Vagina (tissue), 2 donors: Measurements from ENCODE around the gene THRAP3. TPM values are rescaled to one million over a fixed set of nuclear protein-coding genes. Genes with fewer than 3 reads are reported as not detected.
A peak's percentile ranks its signal among the peaks of the same experiment; 100 is the strongest.

ENCODE experiments used
- DNase-seq, 2 donors: peaks; one replicate each; pipeline ENCODE4 v3.0.0-alpha.2; 2017; ENCODE audit errors: extremely low spot score in 2 of 2
- H3K27ac ChIP-seq: fragments of 200-600 bp; sonication (generic); one replicate; pipeline ENCODE4 v1.5.1; 2019
- H3K27me3 ChIP-seq: fragments of 200-600 bp; sonication (generic); one replicate; pipeline ENCODE4 v1.5.1; 2019
- H3K36me3 ChIP-seq, 2 donors: fragments of 200-600 bp; sonication (generic); one replicate each; pipeline ENCODE4 v1.5.1; 2017 to 2019
- H3K4me1 ChIP-seq: fragments of 200-600 bp; sonication (generic); one replicate; pipeline ENCODE4 v1.5.1; 2019
- H3K4me3 ChIP-seq, 2 donors: fragments of 200-600 bp; sonication (generic); 1 replicate in 1 of 2; 2 replicates in 1 of 2; pipeline ENCODE4 v1.5.1; 2016 to 2019
- H3K9me3 ChIP-seq: fragments of 200-600 bp; sonication (generic); one replicate; pipeline ENCODE4 v1.5.1; 2019
- CTCF ChIP-seq, 3 experiments: fragments of 450-650 bp in 2 of 3; fragments of 200-600 bp in 1 of 3; sonication (generic) in 1 of 3; IDR thresholded peaks; one replicate each; pipeline ENCODE4 v1.5.1; 2017 to 2019; ENCODE audit warnings: antibody characterized with exemption in 3 of 3, mild to moderate bottlenecking in 2 of 3, moderate library complexity in 2 of 3
- POLR2A ChIP-seq, 2 donors: fragments of 450-650 bp; IDR thresholded peaks; one replicate each; pipeline ENCODE4 v1.6.1; 2017; ENCODE audit warnings: antibody characterized with exemption in 2 of 2, mild to moderate bottlenecking in 2 of 2, moderate library complexity in 2 of 2
- POLR2AphosphoS5 ChIP-seq, 2 donors: sonication (generic); formaldehyde crosslinking; IDR thresholded peaks; one replicate each; pipeline ENCODE4 v1.9.0; 2017; ENCODE audit warnings: antibody characterized with exemption in 2 of 2, mild to moderate bottlenecking in 2 of 2, low read depth in 1 of 2; ENCODE audit not compliant: insufficient read depth in 1 of 2
- intact Hi-C: fragments of 100-400 bp; cut with DNase I; formaldehyde crosslinking; loops from one replicate; pipeline ENCODE4 v1.15.1; 2023
- small RNA-seq: library from RNA; depleted of rRNA; stranded (forward); fragments of <200 nt; gene quantifications from one replicate; pipeline ENCODE3, GENCODE V24; 2016
- total RNA-seq: library from RNA; depleted of rRNA; stranded (reverse); fragments of >200 nt; gene quantifications from one replicate; pipeline ENCODE4 v1.2.3, GENCODE V29; 2016

THRAP3 gene
- total RNA-seq, 1 donor from 2014 or later = 57.7 TPM

DNA sequence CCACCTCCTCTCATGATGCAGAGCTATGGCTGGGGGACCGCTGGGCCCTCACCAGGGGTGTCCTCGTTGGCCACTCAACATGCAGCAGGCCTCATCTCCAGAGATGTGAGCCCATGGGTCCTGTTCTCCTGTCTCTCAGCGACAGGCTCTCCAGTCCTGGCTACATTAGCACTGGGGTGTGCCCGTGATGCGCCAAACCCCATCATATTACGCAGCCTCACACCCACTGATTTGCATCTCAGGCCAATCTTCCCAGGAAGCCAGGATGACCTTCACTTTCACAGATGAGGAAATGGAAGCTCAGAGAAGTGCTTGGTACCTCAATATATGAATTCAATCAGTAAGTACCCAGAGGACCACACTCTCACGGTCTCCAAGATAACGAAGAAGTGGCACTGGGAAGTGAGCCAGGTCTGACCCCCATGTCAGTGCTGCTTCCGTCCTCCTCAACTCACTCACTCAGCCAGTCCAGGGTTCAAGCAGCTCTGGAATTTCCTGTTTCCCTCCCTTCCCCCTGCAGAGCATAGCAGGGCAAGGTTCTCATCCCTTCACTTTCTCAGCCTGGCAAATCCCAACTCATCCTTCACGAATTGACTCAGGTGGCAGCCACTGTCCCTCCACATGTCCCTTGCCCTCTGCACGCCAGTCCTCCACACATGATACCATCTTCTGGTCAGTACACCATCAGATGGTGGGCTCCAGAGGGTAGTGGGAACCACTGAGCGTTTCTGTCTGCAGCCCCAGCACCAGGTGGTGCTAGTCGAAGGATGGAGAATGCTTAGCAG is 128.1 kb downstream of the THRAP3 start:
- Histone ChIP-seq H3K4me1 (peaks cover 46% of the 10 kb centered on the region), H3K9me3 (no peaks in the 10 kb centered on the region), H3K27ac (peak overlapping the region; percentile 80), H3K36me3 (peaks cover 0 to 43% of the 10 kb centered on the region in 2 donors), H3K4me3 (no peak overlapping the region), H3K27me3 (no peaks in the 10 kb centered on the region)
- TF ChIP-seq CTCF (IDR thresholded peaks at IDR 0.05) = no peak
- no peak for TF ChIP-seq POLR2A (IDR thresholded peaks at IDR 0.05)
- intact Hi-C loops = no loop called here
- DNase-seq = no peak

DNA sequence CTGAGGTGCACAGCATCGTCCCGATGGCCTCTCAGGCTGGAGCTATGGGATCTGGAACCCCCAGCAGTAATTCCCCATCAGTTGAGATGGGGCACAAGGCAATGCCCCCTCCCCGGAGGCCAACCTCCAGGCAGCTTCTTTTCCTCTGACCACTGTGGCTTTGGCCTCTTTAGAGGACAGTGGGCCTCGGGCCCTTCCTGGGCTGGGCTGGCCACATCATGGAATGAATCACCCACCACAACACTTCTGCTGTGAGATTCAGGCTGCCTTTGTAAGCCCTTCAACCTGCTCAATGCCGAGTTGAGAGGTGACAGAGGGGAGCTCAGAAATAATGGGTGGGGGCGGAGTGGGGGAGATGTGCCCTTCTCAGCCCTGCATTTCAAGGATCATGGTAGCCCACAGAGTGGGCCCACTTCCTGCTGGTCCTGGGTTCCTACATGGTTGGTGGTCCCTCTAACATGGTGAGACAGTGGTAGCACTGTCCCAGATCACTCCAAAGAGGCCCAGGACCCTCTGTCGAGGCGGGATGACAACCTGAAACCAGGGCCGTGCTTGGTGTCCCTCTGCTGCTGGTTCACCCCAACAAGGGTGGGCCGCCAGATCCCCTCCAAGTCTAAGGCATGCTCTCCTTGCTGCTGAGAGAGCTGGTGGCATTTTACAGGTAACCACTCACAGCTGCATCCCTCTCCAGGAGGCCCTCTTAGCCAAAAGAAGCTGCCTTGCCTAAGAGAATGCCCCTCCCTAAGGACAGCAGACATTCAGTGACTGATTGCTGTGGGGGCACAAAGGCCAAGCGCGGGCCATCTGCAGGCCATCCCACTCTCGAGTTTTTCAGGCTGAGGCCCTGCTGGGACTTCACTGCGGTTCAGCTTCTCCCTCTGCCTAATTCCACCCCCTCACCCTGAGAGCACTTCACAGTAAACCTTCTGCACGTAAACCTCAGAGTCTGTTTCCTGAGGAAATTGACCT is 129.0 kb downstream of the THRAP3 start:
- Histone ChIP-seq H3K9me3 (no peaks in the 10 kb centered on the region), H3K36me3 (peaks cover 0 to 45% of the 10 kb centered on the region in 2 donors), H3K27me3 (no peaks in the 10 kb centered on the region), H3K4me3 (no peak overlapping the region), H3K27ac (no peak overlapping the region), H3K4me1 (peaks cover 46% of the 10 kb centered on the region)
- intact Hi-C loops = no loop called here
- TF ChIP-seq POLR2AphosphoS5 (IDR thresholded peaks at IDR 0.05; ENCODE audit: insufficient read depth in 1 of 2, low read depth in 1 of 2) (no peak), CTCF (IDR thresholded peaks at IDR 0.05) (no peak), POLR2A (IDR thresholded peaks at IDR 0.05) (no peak)
- no peak for DNase-seq

- no peak overlapping the region for H3K4me3 ChIP-seq
- H3K27ac ChIP-seq = no peak overlapping the region
- TF ChIP-seq POLR2A (IDR thresholded peaks at IDR 0.05) = no peak
- no peak for TF ChIP-seq POLR2AphosphoS5 (IDR thresholded peaks at IDR 0.05; ENCODE audit: insufficient read depth in 1 of 2, low read depth in 1 of 2)
- TF ChIP-seq CTCF (IDR thresholded peaks at IDR 0.05) = no peak
- no peaks in the 10 kb centered on the region for H3K9me3 ChIP-seq
- H3K4me1 ChIP-seq = peaks cover 43% of the 10 kb centered on the region
- H3K27me3 ChIP-seq = no peaks in the 10 kb centered on the region
- H3K36me3 ChIP-seq = peaks cover 0 to 53% of the 10 kb centered on the region in 2 donors
- DNase-seq = no peak
- intact Hi-C loops = no loop called here
Observed at GRCh38 chr1:36354486-36354885, 130.2 kb downstream of the THRAP3 start.

Small RNA genes lying within 50 kb of the gene (small RNA-seq; reads per million reads assigned to genes)
- not detected for gene RN7SL131P
- not detected for gene UBE2V2P4

Other genes with a start within 250 kb of the THRAP3 start
- gene TEKT2, start 140.3 kb upstream of the THRAP3 start, total RNA-seq = not detected
- 32.2 TPM for gene ADPRS, start 135.6 kb upstream of the THRAP3 start, total RNA-seq
- gene COL8A2, start 99.2 kb upstream of the THRAP3 start, total RNA-seq = 6.4 TPM
- 52.1 TPM for gene TRAPPC3, start 75.0 kb upstream of the THRAP3 start, total RNA-seq
- gene MAP7D1, start 68.3 kb upstream of the THRAP3 start, total RNA-seq = 93.8 TPM
- 17.2 TPM for gene SH3D21, start 81.9 kb downstream of the THRAP3 start, total RNA-seq
- gene EVA1B, start 99.2 kb downstream of the THRAP3 start, total RNA-seq = 101 TPM
- 35.4 TPM for gene STK40, start 161.5 kb downstream of the THRAP3 start, total RNA-seq
- gene LSM10, start 173.5 kb downstream of the THRAP3 start, total RNA-seq = 45.2 TPM
- 5.2 TPM for gene OSCP1, start 226.0 kb downstream of the THRAP3 start, total RNA-seq
- gene MRPS15, start 239.9 kb downstream of the THRAP3 start, total RNA-seq = 54.0 TPM